ENCODE measurements around the gene FAM161B. TPM values are rescaled to one million over a fixed set of nuclear protein-coding genes. Genes with fewer than 3 reads are reported as not detected.

Gene FAM161B
- total RNA-seq, 2 donors from 2014 or later, result 2.3 to 3.2 TPM

DNA sequence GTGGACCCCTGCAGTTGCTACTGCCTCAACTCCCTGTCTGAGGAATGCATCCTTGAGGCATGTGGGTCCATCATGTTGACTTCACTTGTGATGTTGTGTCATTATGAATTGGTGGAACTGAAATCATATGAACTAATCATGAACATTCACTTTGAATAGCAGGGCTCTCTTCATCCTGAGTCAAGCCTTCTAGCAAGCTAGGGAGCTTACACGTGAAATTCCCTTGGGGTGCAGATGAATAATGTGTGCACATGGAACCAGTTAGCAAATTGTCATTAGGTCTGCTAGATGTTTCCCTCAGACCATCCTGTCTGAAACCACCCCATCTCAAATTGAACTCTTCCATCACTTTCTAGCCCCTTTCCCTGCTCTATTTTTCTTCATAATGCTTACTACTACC, 3.8 kb upstream of the FAM161B start:
- peaks cover 40% of the 10 kb centered on the region for H3K36me3 ChIP-seq
- no peak overlapping the region for H3K4me3 ChIP-seq
- no peak overlapping the region for H3K27ac ChIP-seq
- H3K27me3 ChIP-seq, result no peaks in the 10 kb centered on the region
- no peaks in the 10 kb centered on the region for H3K9me3 ChIP-seq
- no peak for DNase-seq (ENCODE audit: low spot score)
- H3K4me1 ChIP-seq, result peaks cover 0 to 19% of the 10 kb centered on the region in 2 donors
- TF ChIP-seq, protein P1, sequence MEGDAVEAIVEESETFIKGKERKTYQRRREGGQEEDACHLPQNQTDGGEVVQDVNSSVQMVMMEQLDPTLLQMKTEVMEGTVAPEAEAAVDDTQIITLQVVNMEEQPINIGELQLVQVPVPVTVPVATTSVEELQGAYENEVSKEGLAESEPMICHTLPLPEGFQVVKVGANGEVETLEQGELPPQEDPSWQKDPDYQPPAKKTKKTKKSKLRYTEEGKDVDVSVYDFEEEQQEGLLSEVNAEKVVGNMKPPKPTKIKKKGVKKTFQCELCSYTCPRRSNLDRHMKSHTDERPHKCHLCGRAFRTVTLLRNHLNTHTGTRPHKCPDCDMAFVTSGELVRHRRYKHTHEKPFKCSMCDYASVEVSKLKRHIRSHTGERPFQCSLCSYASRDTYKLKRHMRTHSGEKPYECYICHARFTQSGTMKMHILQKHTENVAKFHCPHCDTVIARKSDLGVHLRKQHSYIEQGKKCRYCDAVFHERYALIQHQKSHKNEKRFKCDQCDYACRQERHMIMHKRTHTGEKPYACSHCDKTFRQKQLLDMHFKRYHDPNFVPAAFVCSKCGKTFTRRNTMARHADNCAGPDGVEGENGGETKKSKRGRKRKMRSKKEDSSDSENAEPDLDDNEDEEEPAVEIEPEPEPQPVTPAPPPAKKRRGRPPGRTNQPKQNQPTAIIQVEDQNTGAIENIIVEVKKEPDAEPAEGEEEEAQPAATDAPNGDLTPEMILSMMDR (IDR thresholded peaks at IDR 0.05), result no peak

DNA sequence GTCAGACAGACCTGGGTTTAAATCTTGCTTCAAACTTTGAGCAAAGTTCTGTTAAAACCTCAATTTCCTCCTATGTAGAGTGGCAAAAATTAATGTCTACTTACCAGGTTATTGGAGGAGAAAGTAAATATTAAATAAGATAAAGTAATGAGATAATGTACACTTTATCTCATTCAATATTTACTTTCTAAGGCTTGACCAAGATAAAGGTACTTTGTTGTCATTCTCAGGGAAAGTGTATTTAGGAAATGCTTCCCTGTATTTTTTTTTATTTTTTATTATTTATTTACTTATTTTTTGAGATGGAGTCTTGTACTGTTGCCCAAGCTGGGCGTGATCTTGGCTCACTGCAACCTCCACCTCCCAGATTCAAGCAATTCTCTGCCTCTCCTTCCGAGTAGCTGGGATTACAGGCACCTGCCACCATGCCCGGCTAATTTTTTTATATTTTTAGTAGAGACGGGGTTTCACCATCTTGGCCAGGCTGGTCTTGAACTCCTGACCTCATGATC, 4.7 kb downstream of the FAM161B start:
- H3K4me3 ChIP-seq, result no peak overlapping the region
- H3K27ac ChIP-seq, result no peak overlapping the region
- peaks cover 36% of the 10 kb centered on the region for H3K36me3 ChIP-seq
- no peak for DNase-seq (ENCODE audit: low spot score)
- no peaks in the 10 kb centered on the region for H3K9me3 ChIP-seq
- H3K4me1 ChIP-seq, result peaks cover 0 to 9% of the 10 kb centered on the region in 2 donors
- H3K27me3 ChIP-seq, result no peaks in the 10 kb centered on the region
- TF ChIP-seq, protein P1 (IDR thresholded peaks at IDR 0.05), result no peak

- peaks cover 0 to 9% of the 10 kb centered on the region in 2 donors for H3K4me1 ChIP-seq
- TF ChIP-seq, protein P1 (IDR thresholded peaks at IDR 0.05), result no peak
- no peaks in the 10 kb centered on the region for H3K27me3 ChIP-seq
- H3K36me3 ChIP-seq, result peaks cover 41% of the 10 kb centered on the region
- H3K4me3 ChIP-seq, result no peak overlapping the region
- H3K9me3 ChIP-seq, result no peaks in the 10 kb centered on the region
- DNase-seq (ENCODE audit: low spot score), result no peak
- H3K27ac ChIP-seq, result no peak overlapping the region
These were observed 5.3 kb downstream of the FAM161B start for GRCh38 chr14:73944432-73945158.

DNA sequence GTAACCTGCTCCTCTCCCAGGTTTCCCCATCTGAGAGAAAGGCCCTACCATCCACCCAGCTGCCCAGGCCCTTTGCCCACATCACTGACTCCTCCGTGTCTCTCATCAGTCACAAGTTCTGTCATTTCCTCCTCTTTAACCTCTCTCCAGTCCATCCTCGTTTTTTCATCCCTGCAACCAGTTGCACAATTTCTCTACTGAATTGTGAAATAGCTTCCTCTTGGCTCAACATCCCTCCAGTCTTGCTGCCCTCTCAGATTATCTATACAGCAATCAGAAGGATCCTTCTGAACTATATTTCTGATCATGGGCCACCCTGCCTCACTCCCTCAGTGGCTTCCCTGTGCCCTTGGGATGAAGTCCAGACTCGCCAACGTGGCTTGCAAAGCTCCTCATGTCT, 6.8 kb downstream of the FAM161B start:
- TF ChIP-seq, protein P1 (IDR thresholded peaks at IDR 0.05), result no peak
- peak overlapping the region in 1 of 2 donors; percentile 5 for H3K27ac ChIP-seq
- no peaks in the 10 kb centered on the region for H3K9me3 ChIP-seq
- H3K4me1 ChIP-seq, result no peaks in the 10 kb centered on the region
- peaks cover 42% of the 10 kb centered on the region for H3K36me3 ChIP-seq
- no peaks in the 10 kb centered on the region for H3K27me3 ChIP-seq
- H3K4me3 ChIP-seq, result no peak overlapping the region
- DNase-seq (ENCODE audit: low spot score), result no peak

DNA sequence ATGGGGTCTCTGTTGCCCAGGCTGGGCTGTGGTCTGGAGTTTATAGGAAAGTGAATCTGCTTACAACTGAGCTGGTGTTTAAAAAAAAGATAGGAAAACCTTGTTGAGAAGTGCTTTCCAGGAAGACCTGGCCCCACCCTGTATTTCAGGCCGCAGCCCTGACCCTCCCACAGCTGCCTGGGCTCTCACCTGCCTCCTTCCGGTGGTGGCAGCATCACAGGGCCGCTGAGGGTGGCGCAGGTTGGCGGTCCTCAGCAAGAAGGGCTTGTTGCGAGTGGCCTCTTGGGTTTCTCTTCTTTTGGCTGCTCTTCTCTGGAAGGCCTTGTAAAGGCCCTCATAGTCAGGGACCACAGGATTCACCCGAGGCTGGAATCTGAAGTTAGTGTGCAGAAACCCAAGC, 7.7 kb downstream of the FAM161B start:
- no peaks in the 10 kb centered on the region for H3K27me3 ChIP-seq
- H3K36me3 ChIP-seq, result peaks cover 51% of the 10 kb centered on the region
- H3K27ac ChIP-seq, result no peak overlapping the region
- no peaks in the 10 kb centered on the region for H3K4me1 ChIP-seq
- H3K4me3 ChIP-seq, result no peak overlapping the region
- TF ChIP-seq, protein P1 (IDR thresholded peaks at IDR 0.05), result no peak
- H3K9me3 ChIP-seq, result no peaks in the 10 kb centered on the region
- DNase-seq (ENCODE audit: low spot score), result no peak

Data from right atrium auricular region (tissue), 2 donors.